Activated CD4-positive, CD25-positive, alpha-beta regulatory T cell (primary cell): Measurements from ENCODE around the gene SPNS1.
"Not testable (repeated sequence)": the region's sequence is repeated elsewhere in the genome, so short reads cannot be mapped to it uniquely, and the experiment has no call there.

Experiments used
- DNase-seq, 4 experiments: peaks; one replicate each; lab custom pipeline; 2025; lab: John Stamatoyannopoulos, UW

SPNS1 gene

GRCh38 chr16:28990375-28991040 is 15.9 kb downstream of the SPNS1 start:
- DNase-seq, result peak in 1 of 4 experiments; percentile 23

GRCh38 chr16:28991687-28992086 is 17.1 kb downstream of the SPNS1 start:
- no peak for DNase-seq

- DNase-seq, result no peak
Measured at GRCh38 chr16:28992496-28992895, 17.9 kb downstream of the SPNS1 start.

- no peak for DNase-seq
Measured at GRCh38 chr16:28998837-28999236, 24.3 kb downstream of the SPNS1 start.

- DNase-seq, result no peak
Measured at GRCh38 chr16:28999577-28999976, 25.0 kb downstream of the SPNS1 start.

GRCh38 chr16:29000019-29000418 is 25.4 kb downstream of the SPNS1 start:
- DNase-seq, result no peak

GRCh38 chr16:29004496-29005139 is 30.0 kb downstream of the SPNS1 start:
- DNase-seq, result not testable (repeated sequence)

GRCh38 chr16:29007730-29008593 is 33.4 kb downstream of the SPNS1 start:
- peak in 3 of 4 experiments; percentile 25 to 58 (median 49) for DNase-seq

GRCh38 chr16:29009050-29009837 is 34.7 kb downstream of the SPNS1 start:
- no peak for DNase-seq

GRCh38 chr16:29009838-29010166 is 35.2 kb downstream of the SPNS1 start:
- DNase-seq, result no peak

- no peak for DNase-seq
Measured at GRCh38 chr16:29011112-29011511, 36.5 kb downstream of the SPNS1 start.

GRCh38 chr16:29011851-29012250 is 37.3 kb downstream of the SPNS1 start:
- DNase-seq, result no peak

- no peak for DNase-seq
Measured at GRCh38 chr16:29012913-29013553, 38.5 kb downstream of the SPNS1 start.

- DNase-seq, result no peak
Measured at GRCh38 chr16:29014561-29015069, 40.0 kb downstream of the SPNS1 start.

- no peak for DNase-seq
Measured at GRCh38 chr16:29022196-29022595, 47.6 kb downstream of the SPNS1 start.

GRCh38 chr16:29023279-29024277 is 49.0 kb downstream of the SPNS1 start:
- DNase-seq, result no peak

GRCh38 chr16:29024278-29024677 is 49.7 kb downstream of the SPNS1 start:
- DNase-seq, result no peak

- no peak for DNase-seq
Measured at GRCh38 chr16:29025218-29025617, 50.6 kb downstream of the SPNS1 start.

GRCh38 chr16:29025735-29026134 is 51.2 kb downstream of the SPNS1 start:
- no peak for DNase-seq
